Right renal pelvis (tissue), 4 donors: Measurements from ENCODE around the gene SZT2. TPM values are rescaled to one million over a fixed set of nuclear protein-coding genes. Genes with fewer than 3 reads are reported as not detected.
"Not testable (repeated sequence)": the region's sequence is repeated elsewhere in the genome, so short reads cannot be mapped to it uniquely, and the experiment has no call there.

Experiments used
- DNase-seq, 4 donors: peaks; one replicate each; pipeline ENCODE4 v3.0.0-alpha.2; 2013; ENCODE audit warnings: low read depth in 4 of 4, low spot score in 3 of 4, missing footprints in 1 of 4
- polyA plus RNA-seq, 4 donors: library from polyadenylated mRNA; unstranded; fragments of 120-200 nt; gene quantifications; one replicate each; pipeline ENCODE4 v1.2.1, GENCODE V29; 2013; ENCODE audit not compliant: insufficient read length in 4 of 4

Gene SZT2
- polyA plus RNA-seq, 4 donors = 17.8 to 22.7 (median 20.2) TPM

DNA sequence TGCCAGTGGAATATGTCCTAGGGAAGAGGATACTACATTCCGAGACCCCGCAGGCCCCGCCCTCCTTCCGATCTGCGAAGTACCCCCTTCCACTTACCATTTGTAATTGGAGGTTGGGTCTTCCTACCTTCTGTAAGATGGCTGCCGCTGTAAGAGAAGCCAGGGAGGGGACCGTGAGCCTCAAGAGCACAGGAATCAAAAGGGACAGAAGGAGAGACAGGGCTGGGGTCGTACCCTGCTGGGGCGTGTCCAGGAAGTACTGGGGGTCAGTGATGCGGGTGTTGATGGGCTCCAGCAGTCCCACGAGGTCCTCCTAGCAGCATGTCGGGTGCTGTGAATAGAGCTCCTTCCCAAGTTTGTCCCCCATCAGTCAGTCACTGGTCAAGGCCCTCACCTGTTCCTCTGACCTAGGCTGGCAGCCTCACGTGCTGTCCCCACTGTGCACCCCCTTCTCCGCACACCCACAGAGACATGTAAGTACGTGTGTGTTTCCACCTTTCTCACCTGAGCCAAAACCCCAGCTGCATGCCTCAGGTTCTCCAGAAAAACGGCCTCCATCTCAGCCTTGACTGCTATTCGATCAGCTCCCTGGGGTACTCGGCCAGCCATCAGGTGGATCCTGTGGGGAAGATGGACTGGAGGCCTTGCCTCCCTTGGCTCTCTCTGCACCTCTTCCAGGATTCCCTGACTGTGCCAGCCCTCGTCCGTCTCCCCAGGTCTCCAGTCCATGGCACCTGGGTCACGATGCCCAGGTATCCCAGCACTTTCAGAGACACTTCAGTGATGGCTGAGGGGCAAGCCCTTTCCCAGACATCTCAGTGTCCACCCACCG, 62.2 kb downstream of the SZT2 start:
- DNase-seq = no peak

- DNase-seq = no peak
Observed at GRCh38 chr1:43452789-43453441, 63.2 kb downstream of the SZT2 start.

- peak; percentile 61 to 78 (median 73) for DNase-seq
Observed at GRCh38 chr1:43453442-43454269, 64.0 kb downstream of the SZT2 start, which contains the start of gene HYI. TSS of gene HYI (minus strand) at chr1:43453931. CDS start at chr1:43453793, 138 bp downstream.

GRCh38 chr1:43454270-43455011, 64.7 kb downstream of the SZT2 start:
- peak; percentile 44 to 53 (median 51) for DNase-seq

GRCh38 chr1:43455213-43455889, 65.7 kb downstream of the SZT2 start:
- DNase-seq = no peak

GRCh38 chr1:43458379-43458778, 68.7 kb downstream of the SZT2 start:
- DNase-seq = not testable (repeated sequence)

DNA sequence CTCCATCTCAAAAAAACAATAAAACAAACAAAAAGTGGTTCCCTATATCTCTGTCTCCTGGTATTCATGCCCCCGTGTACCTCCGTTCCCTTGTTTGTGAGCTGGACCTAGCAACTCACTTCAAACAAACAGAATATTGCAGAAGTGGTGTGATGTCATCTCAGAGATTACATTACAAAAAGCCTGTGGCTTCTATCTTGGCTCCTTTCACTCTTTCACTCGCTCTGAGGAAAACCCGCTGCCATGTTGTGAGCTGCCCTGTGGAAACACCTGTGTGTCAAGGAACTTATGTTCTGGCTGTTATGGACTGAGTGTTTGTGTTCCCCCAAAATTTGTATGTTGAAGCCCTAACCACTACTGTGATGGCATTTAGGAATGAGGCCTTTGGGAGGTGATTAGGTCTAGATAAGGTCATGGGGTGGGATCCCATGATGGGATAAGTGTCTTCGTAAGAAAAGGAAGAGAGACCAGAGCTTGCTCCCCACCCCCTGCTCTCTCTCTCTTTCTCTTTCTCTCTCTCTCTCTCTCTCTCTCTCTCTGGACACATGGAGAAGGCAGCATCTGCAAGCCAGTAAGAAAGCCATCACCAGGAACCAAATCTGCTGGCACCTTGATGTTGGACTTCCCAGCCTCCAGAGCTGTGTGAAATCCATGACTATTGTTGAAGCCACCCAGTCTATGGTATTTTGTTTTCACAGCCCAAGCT, 71.4 kb downstream of the SZT2 start:
- DNase-seq = no peak

- no peak for DNase-seq
Observed at GRCh38 chr1:43463479-43463878, 73.8 kb downstream of the SZT2 start.

DNA sequence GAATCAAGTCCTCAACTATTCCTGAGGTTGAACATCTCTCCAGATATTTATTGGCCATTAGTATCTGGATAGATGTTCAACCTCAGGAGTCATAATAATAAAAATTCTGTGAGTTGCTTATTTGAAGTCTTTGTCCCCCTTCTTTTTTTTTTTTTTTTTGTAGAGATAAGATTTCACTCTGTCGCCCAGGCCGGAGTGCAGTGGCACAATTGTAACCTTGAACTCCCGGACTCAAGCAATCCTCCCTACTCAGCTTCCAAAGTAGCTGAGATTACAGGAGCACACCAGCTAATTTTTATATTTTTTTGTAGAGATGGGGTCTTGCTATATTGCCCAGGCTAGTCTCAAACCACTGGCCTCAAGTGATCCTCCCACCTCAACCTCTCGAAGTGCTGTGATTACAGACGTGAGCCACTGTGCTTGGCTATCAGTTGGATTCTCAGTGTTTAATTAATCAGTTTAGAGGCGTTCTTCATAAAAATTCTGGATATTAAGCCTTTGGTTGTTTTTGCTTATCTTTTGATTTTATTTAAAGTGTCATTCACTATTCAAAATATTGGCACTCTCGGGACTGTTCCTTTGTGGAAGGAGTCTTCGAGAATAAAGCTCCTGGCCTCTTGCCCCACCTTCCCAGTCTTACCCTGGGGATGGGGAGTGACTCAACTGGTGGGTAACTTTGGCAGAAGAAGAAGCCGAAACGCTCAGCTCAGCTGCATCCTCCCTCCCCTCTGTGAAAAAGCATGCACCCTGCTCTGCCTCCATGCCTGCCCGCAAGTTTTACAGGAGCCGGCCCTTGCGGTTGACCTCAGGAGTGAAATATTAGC, 75.2 kb downstream of the SZT2 start:
- no peak for DNase-seq

DNA sequence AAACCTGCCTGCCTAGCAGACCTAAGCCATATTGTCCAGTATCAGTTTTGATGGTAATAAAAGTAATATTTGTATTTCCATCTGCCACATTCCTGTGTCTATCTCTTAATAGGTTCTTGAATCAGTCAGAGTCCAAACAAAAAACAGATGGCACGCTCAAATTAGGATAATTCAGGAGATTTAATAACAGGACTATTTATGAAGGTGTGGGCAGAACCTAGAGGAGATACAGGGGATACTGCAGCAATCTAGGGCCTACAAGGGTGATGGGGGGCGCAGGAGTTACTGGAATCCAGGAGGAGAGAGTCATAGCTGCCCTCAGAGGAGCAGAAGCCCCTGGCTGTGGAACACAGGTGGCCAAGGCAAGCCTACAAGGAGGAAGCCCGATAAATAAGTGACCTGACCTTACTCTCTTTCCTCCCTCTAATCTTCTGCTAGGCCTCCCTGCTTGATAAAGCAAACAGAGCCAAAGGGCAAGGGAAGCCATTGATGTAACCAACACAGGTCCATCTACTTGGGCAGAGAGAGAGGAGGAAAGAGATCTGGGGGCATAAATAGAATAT, 75.9 kb downstream of the SZT2 start:
- DNase-seq = no peak

DNA sequence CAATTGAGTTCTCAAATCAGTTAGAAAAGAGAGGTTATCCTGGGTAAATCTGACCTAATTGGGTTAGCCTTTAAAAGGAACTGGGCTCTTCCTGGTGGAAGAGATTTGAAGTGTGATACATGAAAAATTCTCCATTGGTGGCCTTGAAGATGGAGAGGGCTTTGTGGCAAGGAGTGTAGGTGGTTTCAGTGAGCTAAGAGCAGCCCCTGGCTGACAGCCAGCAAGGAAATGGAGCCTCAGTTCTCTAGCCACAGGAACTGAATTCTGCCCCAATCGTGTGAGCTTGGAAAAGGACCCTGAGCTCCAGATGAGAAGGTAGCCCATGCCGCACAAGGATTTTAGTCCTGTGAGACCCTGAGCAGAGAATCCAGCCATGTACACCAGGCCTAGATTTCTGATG, 76.7 kb downstream of the SZT2 start:
- DNase-seq = no peak

- no peak for DNase-seq
Observed at GRCh38 chr1:43468414-43468813, 78.7 kb downstream of the SZT2 start.

DNA sequence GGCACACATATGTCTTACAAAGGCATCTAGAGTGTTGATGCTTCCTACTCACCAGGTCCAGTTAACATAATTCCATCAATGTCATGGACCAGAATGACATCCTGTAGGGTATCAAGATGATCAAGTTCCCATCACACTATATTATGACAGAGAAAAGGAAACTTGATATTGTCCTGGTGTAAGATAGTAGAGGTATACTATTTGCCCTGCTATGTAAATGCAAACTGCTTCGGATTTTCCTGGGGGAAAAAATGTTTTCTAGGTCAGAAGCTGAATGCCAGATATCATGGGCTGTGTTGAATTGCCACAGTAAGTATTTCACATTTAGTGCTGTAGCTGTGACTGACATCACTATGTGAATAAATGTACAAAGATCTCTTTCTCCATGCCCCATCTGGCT, 80.2 kb downstream of the SZT2 start:
- no peak for DNase-seq

DNA sequence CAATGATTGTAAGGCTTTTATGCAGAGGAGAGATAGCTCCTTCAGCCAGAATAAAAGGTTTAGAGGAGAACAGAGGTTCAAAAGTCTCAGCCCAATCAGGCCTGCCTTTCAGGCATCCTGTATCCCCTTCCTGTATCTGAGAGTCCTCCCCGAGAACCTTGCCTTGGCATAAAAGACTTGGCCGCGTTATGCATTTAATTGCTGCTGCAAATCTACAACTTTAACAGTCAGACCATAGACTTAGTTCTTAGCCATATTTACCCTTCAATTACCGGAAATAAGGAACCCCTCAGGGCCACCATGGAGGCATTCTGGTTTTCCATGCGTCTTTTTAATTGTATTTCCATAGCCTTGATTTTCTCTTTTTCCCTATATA, 82.4 kb downstream of the SZT2 start:
- no peak for DNase-seq

DNA sequence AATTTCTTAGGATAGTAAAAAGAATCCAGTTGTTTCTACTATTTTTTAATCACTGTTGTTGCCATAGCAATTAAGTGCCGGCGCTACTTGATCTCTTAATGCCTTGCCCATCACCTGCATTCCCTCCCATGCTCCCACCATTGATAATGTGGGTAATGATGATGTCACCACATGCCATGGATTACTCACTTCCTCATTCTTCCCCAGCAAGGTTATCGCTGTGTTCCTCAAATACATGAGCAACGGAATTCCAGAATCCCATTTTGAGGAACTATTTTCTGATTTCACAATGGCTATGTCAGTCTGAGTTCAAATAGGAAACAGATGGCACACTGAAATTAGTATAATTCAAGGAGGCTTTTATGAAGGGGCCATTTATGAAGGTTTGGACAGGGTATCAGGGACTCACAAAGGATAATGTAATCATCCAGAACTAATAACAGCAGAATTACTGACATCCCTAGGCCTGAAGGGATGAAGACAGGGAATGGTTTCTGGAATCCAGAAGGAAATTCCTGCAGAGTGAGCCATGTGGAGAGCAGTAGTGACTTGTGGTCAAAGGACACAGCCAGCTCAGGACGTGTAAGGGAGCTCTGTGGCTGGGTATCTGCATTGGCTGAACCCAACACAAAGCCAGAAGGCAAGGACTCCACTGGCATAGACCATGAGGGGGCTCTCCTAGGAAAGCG, 82.9 kb downstream of the SZT2 start:
- not testable (repeated sequence) for DNase-seq

DNA sequence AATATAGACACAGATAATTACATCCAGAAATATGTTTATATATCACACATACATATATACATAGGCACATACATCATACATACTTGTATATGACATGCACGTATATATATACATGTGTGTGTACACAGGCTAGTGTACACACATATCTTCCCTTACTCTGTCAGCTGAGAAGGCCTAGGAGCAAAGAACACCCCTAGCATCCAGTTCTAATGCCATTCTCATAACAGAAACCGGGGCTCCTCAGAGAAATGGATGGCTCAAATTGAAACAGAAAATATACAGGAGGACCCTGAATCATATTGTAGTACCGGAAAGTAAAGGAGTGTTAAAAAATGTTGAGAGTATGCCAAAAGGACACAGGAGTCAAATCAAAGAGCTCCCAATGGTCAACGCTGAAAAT, 83.8 kb downstream of the SZT2 start:
- no peak for DNase-seq

DNA sequence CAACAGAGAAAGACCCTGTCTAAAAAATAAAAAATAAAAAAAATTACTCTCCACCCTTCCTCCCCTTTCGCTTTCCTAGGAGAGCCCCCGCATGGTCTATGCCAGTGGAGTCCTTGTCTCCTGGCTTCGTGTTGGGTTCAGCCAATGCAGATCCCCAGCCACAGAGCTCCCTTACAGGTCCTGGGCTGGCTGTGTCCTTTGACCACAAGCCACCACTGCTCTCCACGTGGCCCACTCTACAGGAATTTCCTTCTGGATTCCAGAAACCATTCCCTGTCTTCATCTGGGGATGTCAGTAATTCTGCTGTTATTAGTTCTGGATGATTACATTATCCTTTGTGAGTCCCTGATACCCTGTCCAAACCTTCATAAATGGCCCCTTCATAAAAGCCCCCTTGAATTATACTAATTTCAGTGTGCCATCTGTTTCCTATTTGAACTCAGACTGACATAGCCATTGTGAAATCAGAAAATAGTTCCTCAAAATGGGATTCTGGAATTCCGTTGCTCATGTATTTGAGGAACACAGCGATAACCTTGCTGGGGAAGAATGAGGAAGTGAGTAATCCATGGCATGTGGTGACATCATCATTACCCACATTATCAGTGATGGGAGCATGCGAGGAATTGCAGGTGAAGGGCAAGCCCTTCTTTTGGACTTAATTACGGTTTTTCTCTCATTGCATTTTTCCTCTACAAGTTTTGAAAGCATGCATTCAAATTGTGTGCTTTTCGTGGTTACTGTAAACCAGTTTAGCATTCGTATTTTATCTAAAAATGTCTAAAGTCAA, 86.1 kb downstream of the SZT2 start:
- not testable (repeated sequence) for DNase-seq
